HL-60/S4 (cell line): ENCODE results near the gene TRPM3.

Experiments used
- in situ Hi-C: fragments of 300-500 bp; cut with MboI; formaldehyde crosslinking; loops from 2 replicates; pipeline ENCODE4 v1.14.3; 2022; ENCODE audit warnings: low sequenced_read_pairs

The TRPM3 gene

GRCh38 chr9:70901013-70901412 is 220.4 kb downstream of the TRPM3 start:
- in situ Hi-C loops = no loop called here

GRCh38 chr9:70893580-70894122 is 227.8 kb downstream of the TRPM3 start:
- in situ Hi-C loops = no loop called here

- in situ Hi-C loops = no loop called here
Observed at GRCh38 chr9:70888471-70888870, 232.9 kb downstream of the TRPM3 start.

- in situ Hi-C loops = no loop called here
Observed at GRCh38 chr9:70887826-70888225, 233.6 kb downstream of the TRPM3 start.

DNA sequence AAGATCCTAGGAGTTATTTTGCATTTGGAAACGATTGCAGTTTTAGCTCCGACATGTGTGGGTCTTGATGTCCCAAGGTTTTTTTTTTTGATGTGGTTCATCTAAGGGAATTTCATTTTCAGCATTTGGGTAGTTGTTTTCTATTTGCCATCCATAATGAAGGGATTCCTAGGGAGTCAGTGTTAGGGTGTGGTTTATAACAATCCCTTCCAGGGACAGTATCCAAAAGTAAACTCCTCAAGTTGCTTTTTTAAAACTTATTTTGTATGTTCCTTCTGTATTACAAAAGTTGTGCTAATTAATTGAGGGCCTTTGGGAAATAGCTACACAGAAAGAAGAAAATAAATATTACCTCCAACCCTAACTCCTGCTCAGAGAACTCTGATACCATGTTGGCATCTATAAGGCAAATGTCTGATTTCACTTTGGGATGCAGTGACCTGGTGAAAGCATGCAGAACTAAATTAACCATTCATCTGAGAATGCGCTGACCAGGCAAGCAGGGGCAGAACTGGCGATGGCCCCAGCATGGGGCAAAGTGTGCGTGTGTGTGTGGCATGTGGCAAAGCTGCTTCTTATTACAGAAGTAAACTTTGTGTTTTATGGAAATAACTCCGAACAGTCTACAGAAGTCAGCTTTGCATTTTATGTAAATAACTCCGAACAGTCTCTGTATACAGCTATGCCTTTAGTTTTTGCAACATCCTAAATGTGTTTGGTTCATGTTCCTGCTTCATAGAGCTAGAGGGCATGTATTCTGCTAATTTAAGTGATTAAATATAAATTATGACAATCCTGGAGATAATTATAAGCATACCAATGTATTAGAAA is 237.2 kb downstream of the TRPM3 start:
- in situ Hi-C loops = no loop called here

DNA sequence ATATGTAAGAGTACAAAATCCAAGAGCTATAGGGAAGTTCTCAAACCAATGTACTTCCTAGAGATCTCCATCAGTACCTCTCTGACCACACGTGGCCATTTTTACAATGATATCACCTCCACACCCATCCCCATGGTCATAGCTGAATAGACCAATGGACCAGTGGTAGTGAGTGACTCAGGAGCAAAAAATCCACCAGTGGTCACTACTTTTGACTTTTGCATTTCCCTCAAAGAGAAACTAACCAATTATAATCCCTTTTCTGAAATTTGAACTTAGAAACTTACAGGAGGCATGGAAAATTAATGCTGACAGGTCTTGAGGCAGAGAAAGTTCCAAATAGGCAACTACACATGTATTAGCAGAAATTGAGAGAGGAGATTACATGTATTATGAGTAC is 238.4 kb downstream of the TRPM3 start:
- in situ Hi-C loops = no loop called here

GRCh38 chr9:70881333-70881732 is 240.1 kb downstream of the TRPM3 start:
- in situ Hi-C loops = no loop called here

DNA sequence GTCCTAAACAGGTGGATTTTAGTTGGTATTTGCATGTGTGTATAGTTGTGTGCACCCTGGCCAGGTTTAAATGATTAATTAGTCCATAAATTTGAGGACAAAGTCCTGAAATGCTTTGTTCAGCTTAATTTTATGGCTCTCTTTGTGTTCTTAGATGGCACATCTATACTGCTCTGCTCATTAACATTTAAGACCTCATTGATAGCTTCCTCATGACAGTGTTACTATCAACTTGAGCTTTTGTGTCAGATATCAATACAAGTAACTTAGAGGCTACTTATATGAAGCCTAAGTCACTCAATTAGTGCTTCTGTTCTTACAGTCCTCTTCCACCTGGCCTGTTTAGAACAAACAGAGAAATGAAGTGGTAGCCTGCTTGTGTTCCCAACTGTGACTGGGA is 240.9 kb downstream of the TRPM3 start:
- in situ Hi-C loops = no loop called here

GRCh38 chr9:70878576-70878975 is 242.8 kb downstream of the TRPM3 start:
- in situ Hi-C loops = no loop called here

DNA sequence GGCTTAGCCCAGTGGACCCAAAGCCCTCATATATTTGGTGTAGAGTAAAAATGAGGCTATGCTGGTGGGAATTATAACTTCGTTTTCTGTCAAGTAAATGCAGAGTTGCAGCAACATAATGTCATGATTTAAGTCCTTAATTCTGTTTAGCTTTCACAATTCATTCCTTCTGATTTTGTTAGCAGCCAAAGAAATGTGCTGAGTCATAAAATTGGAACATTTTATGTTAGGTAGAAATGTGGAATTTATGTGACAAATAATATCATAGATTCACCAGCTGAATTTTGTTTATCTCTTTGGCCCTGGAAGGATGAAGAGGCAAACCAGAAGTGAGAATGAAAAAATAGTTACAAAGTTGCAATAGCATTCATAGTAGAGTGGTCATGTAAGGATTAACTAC is 247.0 kb downstream of the TRPM3 start:
- in situ Hi-C loops = no loop called here

GRCh38 chr9:70873506-70873905 is 247.9 kb downstream of the TRPM3 start:
- in situ Hi-C loops = no loop called here

DNA sequence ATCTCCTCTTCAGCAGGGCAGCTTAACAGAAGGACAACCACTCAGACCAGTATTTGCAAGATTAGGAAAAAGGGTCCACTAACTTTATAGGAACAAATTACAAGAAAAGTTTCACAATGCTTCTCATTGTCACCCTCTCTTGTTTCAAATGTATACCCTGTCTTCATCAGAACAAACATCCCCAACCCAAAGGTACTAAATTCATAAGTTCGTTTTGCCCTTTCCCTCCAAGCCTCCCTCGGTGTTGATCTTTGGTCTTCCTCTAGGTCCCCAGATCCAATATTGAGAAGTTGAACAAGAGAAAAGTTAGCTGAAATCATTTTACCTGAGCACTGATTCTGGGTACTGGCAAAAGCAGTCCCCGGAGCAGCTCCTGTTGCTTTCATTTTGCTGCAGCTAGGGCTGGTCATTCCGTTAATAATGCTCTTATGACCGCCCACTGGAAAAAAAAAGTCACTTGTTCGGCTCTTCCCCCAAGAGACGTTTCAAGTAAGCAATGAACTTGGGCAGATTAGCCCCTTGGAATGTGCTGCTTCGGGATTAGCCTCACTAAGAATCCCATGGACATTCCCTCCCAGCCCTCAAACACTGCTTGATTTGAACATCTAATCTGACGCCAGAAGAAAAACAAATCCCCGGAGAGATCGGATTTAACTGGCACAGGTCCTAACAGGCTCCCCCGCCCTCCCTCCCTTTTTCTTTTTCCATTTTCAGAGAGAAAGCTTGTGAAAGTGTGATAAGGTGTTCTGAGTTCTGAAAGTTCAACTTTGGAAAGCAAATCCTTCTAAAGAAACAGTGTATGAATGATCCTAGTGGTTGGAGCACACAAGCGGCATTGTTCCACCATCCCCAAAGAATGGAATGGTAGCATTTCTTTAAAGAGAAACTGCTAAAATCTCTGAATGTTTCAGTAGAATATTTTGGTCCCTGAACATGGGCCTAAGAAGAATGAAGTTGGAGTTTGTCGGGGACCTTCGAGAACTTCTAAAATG is 252.5 kb downstream of the TRPM3 start:
- in situ Hi-C loops = no loop called here

- in situ Hi-C loops = no loop called here
Observed at GRCh38 chr9:70868041-70868440, 253.4 kb downstream of the TRPM3 start.

GRCh38 chr9:70865471-70865870 is 255.9 kb downstream of the TRPM3 start:
- in situ Hi-C loops = no loop called here

DNA sequence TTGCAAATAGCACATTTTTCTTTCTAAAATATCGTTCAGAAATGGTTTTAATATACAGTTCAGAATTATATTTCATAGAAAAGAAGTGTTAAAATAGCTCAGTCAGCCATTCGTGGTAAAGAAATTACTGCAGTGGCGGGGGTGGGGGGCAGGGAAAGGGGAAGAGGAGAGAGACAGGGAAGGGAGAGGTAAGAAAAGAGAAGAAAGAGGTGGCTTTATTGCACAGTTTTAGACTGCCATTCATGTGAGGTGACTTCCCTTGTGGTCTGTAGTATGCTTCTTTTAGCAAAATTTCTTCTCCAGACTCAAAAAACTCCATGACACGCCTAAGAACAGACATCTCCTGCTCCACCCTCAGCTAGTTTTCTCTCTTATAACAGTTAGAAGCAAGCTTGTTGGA is 259.6 kb downstream of the TRPM3 start:
- in situ Hi-C loops = no loop called here

DNA sequence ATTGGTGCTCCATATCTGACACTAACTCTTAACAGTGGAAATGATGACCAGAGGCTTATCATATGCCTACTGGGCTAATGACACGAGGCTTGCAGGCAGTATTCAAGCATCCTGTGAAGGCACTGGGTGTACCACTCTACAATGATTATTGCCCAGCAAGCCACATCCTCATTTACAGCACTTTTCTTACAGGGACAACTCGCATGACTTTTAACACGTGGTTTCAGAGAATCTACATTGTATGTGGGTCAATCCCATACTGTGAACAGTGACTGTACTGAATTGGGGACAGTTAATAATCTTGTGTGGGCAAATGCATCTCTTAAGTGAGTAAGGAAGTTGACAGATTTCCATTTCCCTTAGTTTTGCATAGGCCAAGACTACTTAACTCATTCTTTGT is 260.0 kb downstream of the TRPM3 start:
- in situ Hi-C loops = no loop called here

- in situ Hi-C loops = no loop called here
Observed at GRCh38 chr9:70859694-70860093, 261.7 kb downstream of the TRPM3 start.

DNA sequence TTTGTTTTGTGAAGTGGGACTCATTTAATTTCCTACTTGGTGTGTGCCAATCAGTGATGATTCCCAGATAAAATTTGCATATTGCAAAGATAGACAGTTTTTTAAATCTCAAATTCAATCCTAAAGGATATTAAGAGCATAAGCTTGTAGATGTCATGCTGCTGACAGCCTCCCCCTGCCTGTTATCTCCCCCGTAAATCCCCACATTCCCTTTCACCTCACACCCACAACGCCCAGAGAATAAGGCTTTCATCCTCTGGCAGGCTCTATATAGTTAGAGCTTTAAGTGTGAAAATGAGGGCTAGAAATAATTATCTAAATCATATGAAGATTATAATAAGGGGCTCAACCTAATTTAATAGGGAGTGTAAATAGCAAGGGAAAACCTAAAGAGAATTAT is 265.0 kb downstream of the TRPM3 start:
- in situ Hi-C loops = no loop called here

DNA sequence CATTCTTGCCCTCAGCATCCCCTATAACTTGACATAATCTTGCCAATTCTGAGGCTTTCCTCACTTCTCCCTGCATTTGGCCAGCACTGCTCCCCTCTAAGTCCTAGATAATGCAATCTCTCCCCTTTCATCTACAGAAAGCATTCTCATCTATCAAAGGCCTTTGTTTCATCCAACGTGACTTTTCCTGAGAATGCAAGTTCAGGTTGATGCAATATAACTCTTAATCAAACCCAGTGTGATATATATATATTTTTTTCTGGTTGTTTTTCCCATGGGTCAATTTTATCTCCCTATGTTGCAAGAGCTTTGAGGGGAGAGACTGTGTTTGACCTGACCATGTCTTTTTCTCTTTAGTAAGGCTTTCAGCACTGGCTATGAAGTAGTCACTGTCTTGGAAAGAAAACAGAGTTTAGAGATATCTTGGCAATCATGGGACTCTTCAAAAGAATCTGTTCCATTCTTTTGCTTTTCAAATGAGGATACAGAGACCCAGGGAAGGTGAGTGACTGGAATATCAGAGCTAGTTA is 268.6 kb downstream of the TRPM3 start:
- in situ Hi-C loops = no loop called here

- in situ Hi-C loops = no loop called here
Observed at GRCh38 chr9:70840266-70840665, 281.2 kb downstream of the TRPM3 start.

DNA sequence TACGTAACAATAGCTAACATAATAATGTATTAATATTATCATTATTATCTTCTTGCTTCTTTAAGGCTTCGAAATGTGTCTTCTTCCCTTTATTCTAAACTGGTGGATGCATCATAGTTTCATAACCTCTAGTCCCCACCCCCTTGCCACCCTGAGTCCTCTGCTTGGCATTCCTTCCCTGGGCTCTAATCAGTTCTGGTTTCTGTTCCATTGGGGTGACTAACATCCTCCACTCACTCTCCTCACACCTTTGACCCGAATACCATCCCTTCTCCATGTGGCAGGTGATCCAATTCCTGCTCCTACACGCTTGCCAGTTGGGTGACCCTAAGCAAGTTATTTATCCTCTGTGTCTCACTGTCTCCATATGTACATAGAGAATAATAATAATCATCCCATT is 286.1 kb downstream of the TRPM3 start:
- in situ Hi-C loops = no loop called here
